NCI-H2029 (cell line): ENCODE measurements around the gene AKAP12.
"Not testable (repeated sequence)": the region's sequence is repeated elsewhere in the genome, so short reads cannot be mapped to it uniquely, and the experiment has no call there.

Source experiments
- DNase-seq: peaks from one replicate; lab custom pipeline; 2025; lab: John Stamatoyannopoulos, UW

Gene AKAP12

DNA sequence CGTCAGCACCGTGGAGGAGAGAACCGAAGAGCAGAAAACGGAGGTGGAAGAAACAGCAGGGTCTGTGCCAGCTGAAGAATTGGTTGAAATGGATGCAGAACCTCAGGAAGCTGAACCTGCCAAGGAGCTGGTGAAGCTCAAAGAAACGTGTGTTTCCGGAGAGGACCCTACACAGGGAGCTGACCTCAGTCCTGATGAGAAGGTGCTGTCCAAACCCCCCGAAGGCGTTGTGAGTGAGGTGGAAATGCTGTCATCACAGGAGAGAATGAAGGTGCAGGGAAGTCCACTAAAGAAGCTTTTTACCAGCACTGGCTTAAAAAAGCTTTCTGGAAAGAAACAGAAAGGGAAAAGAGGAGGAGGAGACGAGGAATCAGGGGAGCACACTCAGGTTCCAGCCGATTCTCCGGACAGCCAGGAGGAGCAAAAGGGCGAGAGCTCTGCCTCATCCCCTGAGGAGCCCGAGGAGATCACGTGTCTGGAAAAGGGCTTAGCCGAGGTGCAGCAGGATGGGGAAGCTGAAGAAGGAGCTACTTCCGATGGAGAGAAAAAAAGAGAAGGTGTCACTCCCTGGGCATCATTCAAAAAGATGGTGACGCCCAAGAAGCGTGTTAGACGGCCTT, 110.0 kb downstream of the AKAP12 start:
- no peak for DNase-seq

DNA sequence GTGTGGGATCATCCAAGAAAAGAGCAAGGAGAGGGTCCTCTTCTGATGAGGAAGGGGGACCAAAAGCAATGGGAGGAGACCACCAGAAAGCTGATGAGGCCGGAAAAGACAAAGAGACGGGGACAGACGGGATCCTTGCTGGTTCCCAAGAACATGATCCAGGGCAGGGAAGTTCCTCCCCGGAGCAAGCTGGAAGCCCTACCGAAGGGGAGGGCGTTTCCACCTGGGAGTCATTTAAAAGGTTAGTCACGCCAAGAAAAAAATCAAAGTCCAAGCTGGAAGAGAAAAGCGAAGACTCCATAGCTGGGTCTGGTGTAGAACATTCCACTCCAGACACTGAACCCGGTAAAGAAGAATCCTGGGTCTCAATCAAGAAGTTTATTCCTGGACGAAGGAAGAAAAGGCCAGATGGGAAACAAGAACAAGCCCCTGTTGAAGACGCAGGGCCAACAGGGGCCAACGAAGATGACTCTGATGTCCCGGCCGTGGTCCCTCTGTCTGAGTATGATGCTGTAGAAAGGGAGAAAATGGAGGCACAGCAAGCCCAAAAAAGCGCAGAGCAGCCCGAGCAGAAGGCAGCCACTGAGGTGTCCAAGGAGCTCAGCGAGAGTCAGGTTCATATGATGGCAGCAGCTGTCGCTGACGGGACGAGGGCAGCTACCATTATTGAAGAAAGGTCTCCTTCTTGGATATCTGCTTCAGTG, 110.8 kb downstream of the AKAP12 start:
- no peak for DNase-seq

DNA sequence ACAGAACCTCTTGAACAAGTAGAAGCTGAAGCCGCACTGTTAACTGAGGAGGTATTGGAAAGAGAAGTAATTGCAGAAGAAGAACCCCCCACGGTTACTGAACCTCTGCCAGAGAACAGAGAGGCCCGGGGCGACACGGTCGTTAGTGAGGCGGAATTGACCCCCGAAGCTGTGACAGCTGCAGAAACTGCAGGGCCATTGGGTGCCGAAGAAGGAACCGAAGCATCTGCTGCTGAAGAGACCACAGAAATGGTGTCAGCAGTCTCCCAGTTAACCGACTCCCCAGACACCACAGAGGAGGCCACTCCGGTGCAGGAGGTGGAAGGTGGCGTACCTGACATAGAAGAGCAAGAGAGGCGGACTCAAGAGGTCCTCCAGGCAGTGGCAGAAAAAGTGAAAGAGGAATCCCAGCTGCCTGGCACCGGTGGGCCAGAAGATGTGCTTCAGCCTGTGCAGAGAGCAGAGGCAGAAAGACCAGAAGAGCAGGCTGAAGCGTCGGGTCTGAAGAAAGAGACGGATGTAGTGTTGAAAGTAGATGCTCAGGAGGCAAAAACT, 111.5 kb downstream of the AKAP12 start:
- DNase-seq: no peak

DNA sequence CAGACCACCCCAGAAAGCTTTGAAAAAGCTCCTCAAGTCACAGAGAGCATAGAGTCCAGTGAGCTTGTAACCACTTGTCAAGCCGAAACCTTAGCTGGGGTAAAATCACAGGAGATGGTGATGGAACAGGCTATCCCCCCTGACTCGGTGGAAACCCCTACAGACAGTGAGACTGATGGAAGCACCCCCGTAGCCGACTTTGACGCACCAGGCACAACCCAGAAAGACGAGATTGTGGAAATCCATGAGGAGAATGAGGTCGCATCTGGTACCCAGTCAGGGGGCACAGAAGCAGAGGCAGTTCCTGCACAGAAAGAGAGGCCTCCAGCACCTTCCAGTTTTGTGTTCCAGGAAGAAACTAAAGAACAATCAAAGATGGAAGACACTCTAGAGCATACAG, 112.0 kb downstream of the AKAP12 start:
- no peak for DNase-seq

- no peak for DNase-seq
Observed at GRCh38 chr6:151352410-151353396, 112.9 kb downstream of the AKAP12 start.

DNA sequence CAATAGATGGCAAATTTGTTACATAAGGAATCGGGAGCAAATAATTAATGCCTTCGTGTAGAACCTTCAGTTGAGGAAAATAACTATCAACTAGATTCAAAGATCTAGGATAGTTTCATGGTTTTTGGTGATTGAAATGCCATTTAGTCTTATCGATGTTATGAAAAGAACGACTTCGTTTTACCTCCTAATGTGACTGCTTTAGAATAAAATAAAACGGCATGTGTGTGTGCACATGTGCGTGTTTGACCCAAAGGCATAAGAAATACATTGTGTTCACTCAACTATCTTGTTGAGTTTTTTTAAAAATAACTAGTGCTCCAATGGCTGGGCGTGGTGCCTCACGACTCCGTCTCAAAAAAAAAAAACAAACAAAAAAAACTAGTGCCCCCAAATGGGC, 114.0 kb downstream of the AKAP12 start:
- no peak for DNase-seq

DNA sequence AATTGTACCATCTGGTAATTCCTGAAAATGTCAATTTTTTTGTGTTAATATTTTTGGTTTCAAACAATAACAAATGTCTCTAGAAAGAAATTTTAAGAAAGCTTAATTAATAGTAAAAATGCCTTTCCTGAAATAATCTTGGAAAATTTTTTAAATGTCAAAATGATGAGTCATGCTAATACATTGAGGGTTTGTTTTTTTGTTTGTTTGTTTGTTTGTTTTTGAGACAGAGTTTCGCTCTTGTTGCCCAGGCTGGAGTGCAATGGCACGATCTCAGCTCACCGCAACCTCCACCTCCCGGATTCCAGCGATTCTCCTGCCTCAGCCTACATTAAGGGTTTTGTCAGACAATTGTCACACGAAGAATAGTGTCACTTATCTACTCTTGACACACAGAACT, 117.2 kb downstream of the AKAP12 start:
- DNase-seq: not testable (repeated sequence)

- DNase-seq: no peak
Observed at GRCh38 chr6:151357758-151358436, 118.1 kb downstream of the AKAP12 start.

DNA sequence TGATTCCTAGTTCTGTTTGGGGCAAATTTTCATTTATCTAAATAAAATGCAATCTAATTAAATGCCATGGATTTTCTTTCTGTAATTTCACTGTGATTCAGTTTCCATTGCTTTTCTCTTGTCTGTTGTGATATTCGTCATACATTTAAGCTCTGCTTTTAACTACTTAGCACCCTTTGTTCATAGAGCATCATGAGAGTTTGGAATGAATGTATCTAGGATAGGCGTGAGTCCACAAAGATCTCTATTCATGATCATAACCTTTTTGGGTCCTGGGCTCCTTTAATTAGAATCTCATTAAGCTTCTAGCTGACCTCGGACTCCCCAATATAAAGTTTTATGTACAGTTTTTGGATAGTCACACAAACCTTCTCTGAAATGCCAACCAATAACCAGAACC, 118.7 kb downstream of the AKAP12 start:
- no peak for DNase-seq

- DNase-seq: no peak
Observed at GRCh38 chr6:151359486-151359885, 119.7 kb downstream of the AKAP12 start.

DNA sequence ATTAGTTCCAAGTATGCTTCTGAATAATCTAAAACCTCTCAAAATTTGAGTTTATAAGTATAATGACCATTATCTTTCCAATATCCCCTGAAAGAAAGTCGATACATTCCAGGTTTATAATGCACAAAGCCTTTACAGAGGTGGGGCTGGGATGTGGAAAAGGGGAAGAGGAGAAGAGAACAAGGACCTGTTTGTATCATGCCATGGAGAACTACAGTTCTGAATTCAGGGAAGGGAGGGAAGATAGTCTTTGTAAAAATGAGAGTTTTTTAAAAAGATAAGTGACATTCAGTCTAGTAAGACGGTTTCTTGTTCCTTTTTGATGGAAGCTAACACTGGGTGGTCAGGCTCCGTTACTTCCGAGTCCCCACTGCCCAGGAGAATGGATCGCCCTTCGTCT, 125.5 kb downstream of the AKAP12 start:
- DNase-seq: no peak

DNA sequence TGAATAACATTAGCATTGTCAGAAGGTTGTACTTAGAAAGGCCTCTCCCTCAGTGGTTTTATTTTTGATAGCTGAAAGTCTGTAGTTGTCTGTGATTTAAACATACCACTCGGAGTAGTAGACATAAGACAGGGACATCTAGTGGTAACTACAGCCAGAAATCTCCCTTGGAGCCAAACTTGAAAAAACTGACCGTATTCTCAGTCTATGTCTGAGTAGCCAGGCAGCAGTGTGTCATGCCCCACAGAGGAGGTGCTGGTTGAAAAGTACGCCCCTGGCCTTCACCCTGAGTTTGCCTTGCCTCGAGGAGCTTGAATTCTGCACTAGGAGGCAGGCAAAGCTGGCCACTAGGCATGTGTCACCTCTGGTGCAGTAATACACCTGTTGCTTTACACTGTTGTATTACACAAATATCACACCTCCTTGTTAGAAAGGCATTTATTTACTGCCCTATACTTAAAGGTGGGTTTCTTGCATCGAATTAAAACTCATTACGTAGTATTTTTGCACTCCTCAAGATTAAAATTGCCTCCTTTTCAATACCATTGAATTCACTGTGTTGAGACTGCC, 130.8 kb downstream of the AKAP12 start:
- DNase-seq: no peak

- DNase-seq: no peak
Observed at GRCh38 chr6:151372164-151372563, 132.4 kb downstream of the AKAP12 start.

DNA sequence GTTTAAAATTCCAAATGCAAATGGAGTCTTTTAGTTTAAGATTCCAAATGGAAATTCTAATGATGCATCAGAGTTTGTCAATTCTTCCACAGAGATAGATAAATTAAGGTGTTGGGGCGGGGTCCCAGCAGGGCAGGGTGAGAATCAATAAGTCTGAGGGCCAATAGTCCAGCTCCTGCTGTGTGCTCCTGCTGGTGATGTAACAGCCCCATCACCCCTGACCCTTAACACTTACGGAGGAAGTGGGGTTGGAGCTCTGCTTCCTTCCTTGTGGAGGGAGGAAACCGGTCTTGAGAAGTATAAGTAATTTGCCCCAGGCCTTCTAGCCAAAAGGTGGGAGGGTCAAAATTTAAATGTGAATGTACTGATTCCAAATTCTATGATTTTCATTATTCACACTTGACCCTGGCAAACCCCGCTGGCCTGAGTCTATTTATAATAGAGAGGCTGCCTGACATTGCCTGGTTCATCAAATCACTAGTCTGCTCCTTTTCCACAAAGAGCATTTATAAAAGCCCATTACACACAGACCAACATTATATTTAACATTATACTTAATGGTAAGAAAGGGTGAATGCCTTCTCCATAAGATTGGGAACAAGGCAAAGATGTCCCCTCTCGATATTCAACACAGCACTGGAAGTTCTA, 134.4 kb downstream of the AKAP12 start:
- DNase-seq: no peak

GRCh38 chr6:151375833-151376232, 136.1 kb downstream of the AKAP12 start:
- DNase-seq: no peak

DNA sequence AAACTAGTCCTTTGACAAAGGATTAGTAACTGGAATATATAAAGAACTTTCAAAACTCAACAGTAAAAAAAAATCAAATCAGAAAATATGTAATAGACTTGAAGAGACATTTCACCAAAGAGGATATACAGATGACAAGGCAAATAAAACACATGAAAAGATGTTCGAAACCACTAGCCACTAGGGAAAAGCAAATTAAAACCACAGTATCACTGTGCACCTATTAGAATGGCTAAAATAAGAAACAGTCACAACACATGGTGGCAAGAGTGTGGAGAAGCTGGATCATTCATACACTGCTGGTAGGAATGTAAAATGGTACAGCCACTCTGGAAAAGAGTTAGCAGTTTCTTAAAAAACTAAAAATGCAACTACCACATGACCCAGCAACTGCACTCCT, 136.7 kb downstream of the AKAP12 start:
- DNase-seq: no peak

DNA sequence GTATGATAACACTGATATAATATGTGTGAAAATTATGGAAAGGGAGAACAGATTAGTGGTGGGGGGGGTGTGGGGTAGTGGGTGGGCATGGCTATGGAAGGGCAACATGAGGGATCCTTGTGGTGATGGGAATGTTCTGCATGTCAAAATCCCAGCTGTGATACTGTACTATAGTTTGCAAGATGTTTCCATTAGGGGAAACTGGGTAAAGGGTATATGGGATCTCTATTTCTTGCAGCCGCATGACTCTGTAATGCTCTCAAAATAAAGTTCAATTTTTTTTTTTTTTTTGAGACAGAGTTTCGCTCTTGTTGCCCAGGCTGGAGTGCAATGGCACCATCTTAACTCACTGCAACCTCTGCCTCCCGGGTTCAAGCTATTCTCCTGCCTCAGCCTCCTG, 137.3 kb downstream of the AKAP12 start:
- no peak for DNase-seq

DNA sequence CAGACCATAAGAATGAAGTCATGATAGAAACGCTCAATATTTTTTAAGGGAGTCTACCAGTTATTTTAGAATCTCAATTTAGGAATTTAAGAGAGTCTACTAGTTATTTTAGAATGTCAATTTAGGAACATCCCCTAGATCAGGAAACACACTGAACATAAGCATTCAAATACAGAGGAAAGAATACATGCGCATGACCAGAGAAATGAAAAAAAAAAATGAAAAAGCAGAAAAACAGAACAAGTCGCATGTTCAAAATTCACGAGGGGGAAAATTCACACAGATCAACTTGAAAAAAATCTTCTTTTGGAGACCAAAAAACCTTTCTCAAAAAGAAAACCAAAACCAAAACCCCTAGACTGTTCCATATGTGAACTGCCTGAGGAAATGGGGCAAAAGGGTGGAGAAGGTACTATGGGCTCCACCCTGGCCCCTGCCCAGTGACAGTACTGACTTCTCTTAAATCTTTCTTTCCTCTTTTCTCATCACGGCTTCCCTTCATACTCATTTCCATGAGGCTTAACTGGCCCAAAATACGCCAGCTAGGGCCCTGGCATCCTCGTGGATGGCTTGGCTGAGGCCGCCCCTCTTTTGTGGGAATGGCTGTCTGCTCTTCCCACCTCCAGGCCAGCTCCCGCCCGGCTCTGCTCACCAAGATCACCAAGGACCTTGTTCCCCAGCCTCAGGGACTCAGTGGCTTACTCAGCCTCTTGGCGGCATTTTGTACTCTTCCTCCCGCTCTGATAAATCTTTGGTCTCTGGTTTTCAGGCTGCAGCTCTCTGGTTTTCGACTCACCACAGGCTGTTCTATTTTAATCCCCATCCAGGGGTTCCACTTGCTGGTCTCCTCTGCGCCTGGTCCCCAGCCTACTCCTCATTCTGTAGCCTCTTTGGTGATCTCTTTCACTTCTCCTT, 140.4 kb downstream of the AKAP12 start:
- DNase-seq: no peak

- DNase-seq: no peak
Observed at GRCh38 chr6:151380848-151381205, 141.1 kb downstream of the AKAP12 start.

- no peak for DNase-seq
Observed at GRCh38 chr6:151381722-151382121, 142.0 kb downstream of the AKAP12 start.
